ENCODE data around the gene CARM1. TPM values are rescaled to one million over a fixed set of nuclear protein-coding genes. Genes with fewer than 3 reads are reported as not detected.
"Not testable (repeated sequence)": the region's sequence is repeated elsewhere in the genome, so short reads cannot be mapped to it uniquely, and the experiment has no call there.

The CARM1 gene
- total RNA-seq, 1 experiment from 2014 or later, result 19.1 TPM

- DNase-seq (ENCODE audit: low read depth), result no peak
- in situ Hi-C loops (cut with HindIII; ENCODE audit: low pct_unique_long_range_greater_than_20kb, low sequenced_read_pairs), result no loop called here
Measured at GRCh38 chr19:10868872-10869547, 2.3 kb upstream of the CARM1 start.

GRCh38 chr19:10869872-10870311 lies 1.5 kb upstream of the CARM1 start:
- in situ Hi-C loops (cut with HindIII; ENCODE audit: low pct_unique_long_range_greater_than_20kb, low sequenced_read_pairs); DNase-seq (ENCODE audit: low read depth): not testable (repeated sequence)

- DNase-seq (ENCODE audit: low read depth), result no peak
- in situ Hi-C loops (cut with HindIII; ENCODE audit: low pct_unique_long_range_greater_than_20kb, low sequenced_read_pairs), result no loop called here
Measured at GRCh38 chr19:10870501-10870954, 825 bp upstream of the CARM1 start.

GRCh38 chr19:10871711-10872545 lies 575 bp downstream of the CARM1 start:
- no peak for DNase-seq (ENCODE audit: low read depth)

GRCh38 chr19:10872546-10873107 lies 1.3 kb downstream of the CARM1 start:
- no peak for DNase-seq (ENCODE audit: low read depth)
- in situ Hi-C loops (cut with HindIII; ENCODE audit: low pct_unique_long_range_greater_than_20kb, low sequenced_read_pairs), result no loop called here

More at GRCh38 chr19:10871711-10872545, 575 bp downstream of the CARM1 start:
- in situ Hi-C loops (cut with HindIII; ENCODE audit: low pct_unique_long_range_greater_than_20kb, low sequenced_read_pairs), result no loop called here

GRCh38 chr19:10874024-10874423 lies 2.7 kb downstream of the CARM1 start:
- in situ Hi-C loops (cut with HindIII; ENCODE audit: low pct_unique_long_range_greater_than_20kb, low sequenced_read_pairs), result no loop called here
- DNase-seq (ENCODE audit: low read depth), result no peak

- DNase-seq (ENCODE audit: low read depth), result no peak
- in situ Hi-C loops (cut with HindIII; ENCODE audit: low pct_unique_long_range_greater_than_20kb, low sequenced_read_pairs), result no loop called here
Measured at GRCh38 chr19:10876459-10877240, 5.3 kb downstream of the CARM1 start.

- in situ Hi-C loops (cut with HindIII; ENCODE audit: low pct_unique_long_range_greater_than_20kb, low sequenced_read_pairs); DNase-seq (ENCODE audit: low read depth): not testable (repeated sequence)
Measured at GRCh38 chr19:10877608-10878007, 6.3 kb downstream of the CARM1 start.

- in situ Hi-C loops (cut with HindIII; ENCODE audit: low pct_unique_long_range_greater_than_20kb, low sequenced_read_pairs), result no loop called here
- DNase-seq (ENCODE audit: low read depth), result no peak
Measured at GRCh38 chr19:10878253-10878652, 6.9 kb downstream of the CARM1 start.

GRCh38 chr19:10881403-10882107 lies 10.2 kb downstream of the CARM1 start:
- in situ Hi-C loops (cut with HindIII; ENCODE audit: low pct_unique_long_range_greater_than_20kb, low sequenced_read_pairs), result no loop called here
- no peak for DNase-seq (ENCODE audit: low read depth)

GRCh38 chr19:10882108-10882457 lies 10.7 kb downstream of the CARM1 start:
- in situ Hi-C loops (cut with HindIII; ENCODE audit: low pct_unique_long_range_greater_than_20kb, low sequenced_read_pairs), result no loop called here

GRCh38 chr19:10884274-10884673 lies 12.9 kb downstream of the CARM1 start:
- no peak for DNase-seq (ENCODE audit: low read depth)
- in situ Hi-C loops (cut with HindIII; ENCODE audit: low pct_unique_long_range_greater_than_20kb, low sequenced_read_pairs), result no loop called here

More at GRCh38 chr19:10882108-10882457, 10.7 kb downstream of the CARM1 start:
- no peak for DNase-seq (ENCODE audit: low read depth)

- in situ Hi-C loops (cut with HindIII; ENCODE audit: low pct_unique_long_range_greater_than_20kb, low sequenced_read_pairs), result no loop called here
- no peak for DNase-seq (ENCODE audit: low read depth)
Measured at GRCh38 chr19:10885201-10886169, 14.1 kb downstream of the CARM1 start.

GRCh38 chr19:10887616-10888367 lies 16.4 kb downstream of the CARM1 start:
- in situ Hi-C loops (cut with HindIII; ENCODE audit: low pct_unique_long_range_greater_than_20kb, low sequenced_read_pairs), result no loop called here
- DNase-seq (ENCODE audit: low read depth), result no peak

- DNase-seq (ENCODE audit: low read depth), result no peak
- in situ Hi-C loops (cut with HindIII; ENCODE audit: low pct_unique_long_range_greater_than_20kb, low sequenced_read_pairs), result no loop called here
Measured at GRCh38 chr19:10888421-10888866, 17.1 kb downstream of the CARM1 start.

- in situ Hi-C loops (cut with HindIII; ENCODE audit: low pct_unique_long_range_greater_than_20kb, low sequenced_read_pairs), result no loop called here
- DNase-seq (ENCODE audit: low read depth), result no peak
Measured at GRCh38 chr19:10889880-10890279, 18.5 kb downstream of the CARM1 start.
